Calu3 (cell line): ENCODE data around the gene PICALM. TPM values are rescaled to one million over a fixed set of nuclear protein-coding genes. Genes with fewer than 3 reads are reported as not detected.

ENCODE experiments used
- BruUV-seq: library from RNA; stranded (reverse); fragments of 400-500 nt; replicated peaks from 2 replicates; lab custom pipeline; 2021; lab: Mats Ljungman, UMichigan
- CTCF ChIA-PET: fragments of 300-600 bp; sonication (Branson Sonifier 250); formaldehyde crosslinking; loops from one replicate; lab custom pipeline; 2022; ENCODE audit warnings: antibody characterized with exemption; lab: Charles Lee
- DNase-seq: peaks from one replicate; pipeline ENCODE4 v3.0.0; 2022
- H3K27ac Mint-ChIP-seq: one replicate; pipeline ENCODE4 v1.8.0; 2022; ENCODE audit warnings: mixed read lengths; ENCODE audit not compliant: unreplicated experiment
- H3K27me3 Mint-ChIP-seq: one replicate; pipeline ENCODE4 v1.8.0; 2022; ENCODE audit warnings: mixed read lengths; ENCODE audit not compliant: unreplicated experiment
- H3K36me3 Mint-ChIP-seq: one replicate; pipeline ENCODE4 v1.8.0; 2022; ENCODE audit warnings: mild to moderate bottlenecking, moderate library complexity, mixed read lengths; ENCODE audit not compliant: insufficient read depth, unreplicated experiment
- H3K4me1 Mint-ChIP-seq: one replicate; pipeline ENCODE4 v1.8.0; 2022; ENCODE audit warnings: mild to moderate bottlenecking, low read depth, mixed read lengths; ENCODE audit not compliant: unreplicated experiment
- H3K4me3 Mint-ChIP-seq: one replicate; pipeline ENCODE4 v1.8.0; 2022; ENCODE audit warnings: mild to moderate bottlenecking, low read depth, moderate library complexity, mixed read lengths; ENCODE audit not compliant: unreplicated experiment
- H3K9me3 Mint-ChIP-seq: one replicate; pipeline ENCODE4 v1.8.0; 2022; ENCODE audit warnings: low read depth, mixed read lengths; ENCODE audit not compliant: unreplicated experiment
- CTCF ChIP-seq: fragments of 200-600 bp; IDR thresholded peaks from one replicate; pipeline ENCODE4 v1.8.0; 2022; ENCODE audit warnings: antibody characterized with exemption; ENCODE audit not compliant: unreplicated experiment
- intact Hi-C: fragments of 100-400 bp; cut with micrococcal nuclease; formaldehyde crosslinking; loops from one replicate; pipeline ENCODE4 v1.10.0; 2022; ENCODE audit not compliant: unreplicated experiment
- total RNA-seq: library from RNA; stranded (reverse); gene quantifications from 2 replicates; pipeline ENCODE4 v1.2.3, GENCODE V29; 2022

Gene PICALM
- total RNA-seq, 1 experiment from 2014 or later = 124 TPM

GRCh38 chr11:85912414-85912813 is 156.5 kb downstream of the PICALM start:
- H3K4me1 Mint-ChIP-seq = no peaks in the 10 kb centered on the region
- H3K9me3 Mint-ChIP-seq = no peaks in the 10 kb centered on the region
- no peak overlapping the region for H3K4me3 Mint-ChIP-seq
- TF ChIP-seq CTCF = no peak
- no TSS peak for BruUV-seq
- H3K36me3 Mint-ChIP-seq = no peaks in the 10 kb centered on the region
- no peak for DNase-seq
- H3K27ac Mint-ChIP-seq = no peak overlapping the region
- CTCF ChIA-PET = no interaction called here
- intact Hi-C loops = no loop called here
- H3K27me3 Mint-ChIP-seq = no peaks in the 10 kb centered on the region

Other genes with a start within 250 kb of the PICALM start
- not detected in 2 replicates for gene CCDC83, start 213.7 kb downstream of the PICALM start, total RNA-seq
- gene EED, start 175.7 kb upstream of the PICALM start, total RNA-seq = 24.2 and 24.4 TPM in 2 replicates
- 22.9 and 24.8 TPM in 2 replicates for gene HIKESHI, start 233.2 kb upstream of the PICALM start, total RNA-seq